Lower leg skin (tissue), 3 donors: ENCODE data around the gene HECTD4.

Experiments
- POLR2A ChIP-seq, 2 donors: fragments of 450-650 bp; IDR thresholded peaks; one replicate each; pipeline ENCODE4 v1.6.1; 2016 to 2017; ENCODE audit warnings: antibody characterized with exemption in 2 of 2, mild to moderate bottlenecking in 1 of 2, moderate library complexity in 1 of 2
- TF ChIP-seq, protein P1 (sequence below), 3 donors: fragments of 450-650 bp; IDR thresholded peaks; one replicate each; pipeline ENCODE4 v1.5.1; 2016; ENCODE audit warnings: antibody characterized with exemption in 3 of 3, mild to moderate bottlenecking in 3 of 3, moderate library complexity in 2 of 3

DNA sequence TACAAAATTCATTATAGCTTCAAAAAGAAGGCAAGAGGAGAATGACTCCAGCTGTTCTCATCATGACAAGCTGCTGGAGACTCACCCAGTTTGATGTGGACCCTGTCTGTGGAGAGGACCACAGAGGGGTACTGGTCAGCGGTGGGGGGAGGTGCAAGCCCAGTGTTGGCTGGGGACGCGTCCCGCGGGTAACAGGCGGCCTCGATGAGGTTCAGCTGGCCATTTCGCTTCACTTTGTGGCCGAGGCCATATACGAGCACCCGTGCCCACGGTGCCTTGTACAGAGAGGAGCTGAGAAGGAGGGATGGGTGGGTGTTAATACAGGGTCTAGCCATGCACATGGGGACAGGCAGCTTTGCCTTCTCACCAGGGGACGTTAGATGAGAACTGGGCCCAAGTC, 189.8 kb downstream of the HECTD4 start:
- TF ChIP-seq, protein P1, sequence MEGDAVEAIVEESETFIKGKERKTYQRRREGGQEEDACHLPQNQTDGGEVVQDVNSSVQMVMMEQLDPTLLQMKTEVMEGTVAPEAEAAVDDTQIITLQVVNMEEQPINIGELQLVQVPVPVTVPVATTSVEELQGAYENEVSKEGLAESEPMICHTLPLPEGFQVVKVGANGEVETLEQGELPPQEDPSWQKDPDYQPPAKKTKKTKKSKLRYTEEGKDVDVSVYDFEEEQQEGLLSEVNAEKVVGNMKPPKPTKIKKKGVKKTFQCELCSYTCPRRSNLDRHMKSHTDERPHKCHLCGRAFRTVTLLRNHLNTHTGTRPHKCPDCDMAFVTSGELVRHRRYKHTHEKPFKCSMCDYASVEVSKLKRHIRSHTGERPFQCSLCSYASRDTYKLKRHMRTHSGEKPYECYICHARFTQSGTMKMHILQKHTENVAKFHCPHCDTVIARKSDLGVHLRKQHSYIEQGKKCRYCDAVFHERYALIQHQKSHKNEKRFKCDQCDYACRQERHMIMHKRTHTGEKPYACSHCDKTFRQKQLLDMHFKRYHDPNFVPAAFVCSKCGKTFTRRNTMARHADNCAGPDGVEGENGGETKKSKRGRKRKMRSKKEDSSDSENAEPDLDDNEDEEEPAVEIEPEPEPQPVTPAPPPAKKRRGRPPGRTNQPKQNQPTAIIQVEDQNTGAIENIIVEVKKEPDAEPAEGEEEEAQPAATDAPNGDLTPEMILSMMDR (IDR thresholded peaks at IDR 0.05): no peak
- no peak for TF ChIP-seq POLR2A (IDR thresholded peaks at IDR 0.05)
